ENCODE results near the gene NBEAL2. TPM values are rescaled to one million over a fixed set of nuclear protein-coding genes. Genes with fewer than 3 reads are reported as not detected.

The NBEAL2 gene
- polyA plus RNA-seq, 1 donor from 2014 or later, result 3.3 TPM

DNA sequence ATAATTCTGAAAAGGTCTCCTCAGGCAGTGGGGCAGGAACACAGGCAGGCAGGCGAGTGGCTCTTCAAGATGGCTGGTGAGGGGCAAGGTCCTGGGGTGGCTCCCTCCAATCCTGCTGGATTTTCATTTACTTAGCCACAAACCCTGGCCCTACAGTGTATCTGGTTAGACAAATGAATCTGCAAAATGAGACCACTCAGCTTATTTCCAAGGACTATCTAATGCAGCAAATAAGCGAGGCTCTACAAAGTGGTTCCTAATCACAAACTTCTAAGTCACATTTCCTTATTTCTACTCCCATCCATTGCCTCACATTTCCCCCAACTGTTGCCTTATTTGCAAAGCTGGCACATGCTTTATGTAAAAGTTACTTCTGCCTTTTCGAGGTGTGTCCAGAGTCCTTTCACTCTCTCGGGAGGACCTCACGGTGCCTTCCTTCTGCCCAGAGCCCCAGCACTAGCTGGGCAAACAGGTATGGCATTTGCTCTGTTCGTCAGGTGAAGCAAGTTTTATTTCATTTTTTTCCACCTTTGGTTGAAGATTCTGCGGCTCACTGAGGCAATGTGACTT lies 43.4 kb upstream of the NBEAL2 start:
- H3F3A ChIP-seq (ENCODE audit: insufficient read depth, low read length, poor library complexity, severe bottlenecking), result no peaks in the 10 kb centered on the region
- no peak overlapping the region for H3K27ac ChIP-seq (ENCODE audit: low read length)
- no peaks in the 10 kb centered on the region for H3K9me2 ChIP-seq (ENCODE audit: insufficient read depth, low read length)
- no peaks in the 10 kb centered on the region for H3K27me3 ChIP-seq (ENCODE audit: insufficient read depth, low read depth, low read length)
- H3K4me2 ChIP-seq (ENCODE audit: low read length), result no peak overlapping the region
- no peaks in the 10 kb centered on the region for H3K36me3 ChIP-seq (ENCODE audit: insufficient read depth, low read length)
- no peaks in the 10 kb centered on the region for H3K79me2 ChIP-seq (replicated peaks; ENCODE audit: insufficient read depth, low read length)
- H3K4me3 ChIP-seq (ENCODE audit: low read length), result no peak overlapping the region
- H4K20me1 ChIP-seq (ENCODE audit: insufficient read depth), result no peaks in the 10 kb centered on the region
- TF ChIP-seq SMC3 (conservative IDR thresholded peaks at IDR 0.05; ENCODE audit: poor library complexity), result no peak
- TF ChIP-seq CTCF (IDR thresholded peaks at IDR 0.05; ENCODE audit: poor library complexity, severe bottlenecking), result no peak
- no peak for TF ChIP-seq EP300 (conservative IDR thresholded peaks at IDR 0.05; ENCODE audit: poor library complexity, severe bottlenecking)
- TF ChIP-seq RAD21 (conservative IDR thresholded peaks at IDR 0.05), result no peak
- no peak for TF ChIP-seq TAF1 (IDR thresholded peaks at IDR 0.05; ENCODE audit: low read depth)
- TF ChIP-seq, protein P1, sequence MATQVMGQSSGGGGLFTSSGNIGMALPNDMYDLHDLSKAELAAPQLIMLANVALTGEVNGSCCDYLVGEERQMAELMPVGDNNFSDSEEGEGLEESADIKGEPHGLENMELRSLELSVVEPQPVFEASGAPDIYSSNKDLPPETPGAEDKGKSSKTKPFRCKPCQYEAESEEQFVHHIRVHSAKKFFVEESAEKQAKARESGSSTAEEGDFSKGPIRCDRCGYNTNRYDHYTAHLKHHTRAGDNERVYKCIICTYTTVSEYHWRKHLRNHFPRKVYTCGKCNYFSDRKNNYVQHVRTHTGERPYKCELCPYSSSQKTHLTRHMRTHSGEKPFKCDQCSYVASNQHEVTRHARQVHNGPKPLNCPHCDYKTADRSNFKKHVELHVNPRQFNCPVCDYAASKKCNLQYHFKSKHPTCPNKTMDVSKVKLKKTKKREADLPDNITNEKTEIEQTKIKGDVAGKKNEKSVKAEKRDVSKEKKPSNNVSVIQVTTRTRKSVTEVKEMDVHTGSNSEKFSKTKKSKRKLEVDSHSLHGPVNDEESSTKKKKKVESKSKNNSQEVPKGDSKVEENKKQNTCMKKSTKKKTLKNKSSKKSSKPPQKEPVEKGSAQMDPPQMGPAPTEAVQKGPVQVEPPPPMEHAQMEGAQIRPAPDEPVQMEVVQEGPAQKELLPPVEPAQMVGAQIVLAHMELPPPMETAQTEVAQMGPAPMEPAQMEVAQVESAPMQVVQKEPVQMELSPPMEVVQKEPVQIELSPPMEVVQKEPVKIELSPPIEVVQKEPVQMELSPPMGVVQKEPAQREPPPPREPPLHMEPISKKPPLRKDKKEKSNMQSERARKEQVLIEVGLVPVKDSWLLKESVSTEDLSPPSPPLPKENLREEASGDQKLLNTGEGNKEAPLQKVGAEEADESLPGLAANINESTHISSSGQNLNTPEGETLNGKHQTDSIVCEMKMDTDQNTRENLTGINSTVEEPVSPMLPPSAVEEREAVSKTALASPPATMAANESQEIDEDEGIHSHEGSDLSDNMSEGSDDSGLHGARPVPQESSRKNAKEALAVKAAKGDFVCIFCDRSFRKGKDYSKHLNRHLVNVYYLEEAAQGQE (IDR thresholded peaks at IDR 0.05; ENCODE audit: borderline replicate concordance), result no peak
- no peak for TF ChIP-seq EZH2 (IDR thresholded peaks at IDR 0.05; ENCODE audit: borderline replicate concordance, insufficient read depth, low read length, poor library complexity, severe bottlenecking)
- TF ChIP-seq MXI1 (conservative IDR thresholded peaks at IDR 0.05; ENCODE audit: poor library complexity, severe bottlenecking), result no peak
- no peak for TF ChIP-seq POLR2AphosphoS5 (IDR thresholded peaks at IDR 0.05)
- H3K9ac ChIP-seq (ENCODE audit: low read length), result no peak overlapping the region
- H2AFZ ChIP-seq (ENCODE audit: low read depth, low read length), result no peak overlapping the region
- H3K9me3 ChIP-seq (ENCODE audit: low read length), result no peaks in the 10 kb centered on the region

GRCh38 chr3:46936733-46937250 lies 42.7 kb upstream of the NBEAL2 start:
- H3K9ac ChIP-seq (ENCODE audit: low read length), result no peak overlapping the region
- no peaks in the 10 kb centered on the region for H4K20me1 ChIP-seq (ENCODE audit: insufficient read depth)
- H3K36me3 ChIP-seq (ENCODE audit: insufficient read depth, low read length), result no peaks in the 10 kb centered on the region
- H3K4me2 ChIP-seq (ENCODE audit: low read length), result no peak overlapping the region
- no peak overlapping the region for H3K27ac ChIP-seq (ENCODE audit: low read length)
- H3K9me3 ChIP-seq (ENCODE audit: low read length), result no peaks in the 10 kb centered on the region
- H3K4me3 ChIP-seq (ENCODE audit: low read length), result no peak overlapping the region
- no peaks in the 10 kb centered on the region for H3K9me2 ChIP-seq (ENCODE audit: insufficient read depth, low read length)
- no peaks in the 10 kb centered on the region for H3K27me3 ChIP-seq (ENCODE audit: insufficient read depth, low read depth, low read length)
- H3F3A ChIP-seq (ENCODE audit: insufficient read depth, low read length, poor library complexity, severe bottlenecking), result no peaks in the 10 kb centered on the region
- no peak overlapping the region for H2AFZ ChIP-seq (ENCODE audit: low read depth, low read length)
- no peaks in the 10 kb centered on the region for H3K79me2 ChIP-seq (replicated peaks; ENCODE audit: insufficient read depth, low read length)
- TF ChIP-seq MXI1 (conservative IDR thresholded peaks at IDR 0.05; ENCODE audit: poor library complexity, severe bottlenecking) (no peak), EZH2 (IDR thresholded peaks at IDR 0.05; ENCODE audit: borderline replicate concordance, insufficient read depth, low read length, poor library complexity, severe bottlenecking) (no peak), CTCF (IDR thresholded peaks at IDR 0.05; ENCODE audit: poor library complexity, severe bottlenecking) (no peak), TAF1 (IDR thresholded peaks at IDR 0.05; ENCODE audit: low read depth) (no peak), EP300 (conservative IDR thresholded peaks at IDR 0.05; ENCODE audit: poor library complexity, severe bottlenecking) (no peak), SMC3 (conservative IDR thresholded peaks at IDR 0.05; ENCODE audit: poor library complexity) (no peak), POLR2AphosphoS5 (IDR thresholded peaks at IDR 0.05) (no peak), RAD21 (conservative IDR thresholded peaks at IDR 0.05) (no peak)
- TF ChIP-seq, protein P1 (IDR thresholded peaks at IDR 0.05; ENCODE audit: borderline replicate concordance), result no peak

Data from neural cell (in vitro differentiated cells).